HL-60 (cell line): Measurements from ENCODE around the gene POLR2H.

Experiments used
- CTCF ChIP-seq: IDR thresholded peaks from one replicate; pipeline ENCODE4 v1.5.1; 2011; ENCODE audit warnings: low read length, control low read depth, inconsistent platforms; ENCODE audit not compliant: insufficient read depth
- POLR2AphosphoS5 ChIP-seq: IDR thresholded peaks from 2 replicates; pipeline ENCODE4 v1.6.1; 2012; ENCODE audit warnings: low read depth
- SPI1 ChIP-seq: IDR thresholded peaks from 2 replicates; pipeline ENCODE4 v1.6.1; 2012; ENCODE audit warnings: low read depth, mild to moderate bottlenecking, borderline replicate concordance

GRCh38 chr3:184327171-184327570 is 34.3 kb upstream of the POLR2H start:
- TF ChIP-seq CTCF (no peak), POLR2AphosphoS5 (no peak), SPI1 (no peak)
